SK-N-SH (cell line): ENCODE results near the gene SHLD1. TPM values are rescaled to one million over a fixed set of nuclear protein-coding genes. Genes with fewer than 3 reads are reported as not detected.

Experiments
- CTCF ChIA-PET: fragments of 300-600, 350-600 bp; formaldehyde crosslinking; extraction: SDS; loops from one replicate; lab custom pipeline; 2021; lab: Yijun Ruan, JAX
- POLR2A ChIA-PET: fragments of 350-600 bp; sonication (Branson Sonifier 250); formaldehyde crosslinking; extraction: SDS; loops from one replicate; lab custom pipeline; 2020; ENCODE audit warnings: antibody characterized with exemption, inconsistent platforms; lab: Yijun Ruan, JAX
- DNase-seq: peaks from one replicate; pipeline ENCODE4 v3.0.0; 2012
- H2AFZ ChIP-seq: fragments of 200-600 bp; sonication (generic); 2 replicates; pipeline ENCODE4 v1.8.1; 2016; ENCODE audit warnings: antibody characterized with exemption, mild to moderate bottlenecking, low read depth
- H3F3A ChIP-seq: fragments of 200-600 bp; sonication (generic); replicated peaks from 2 replicates; pipeline ENCODE3; 2016; ENCODE audit warnings: antibody characterized with exemption, mild to moderate bottlenecking; ENCODE audit not compliant: insufficient read depth
- H3K27ac ChIP-seq, 2 experiments: fragments of 200-500 bp in 1 of 2; fragments of 200-600 bp in 1 of 2; sonication (Bioruptor generic) in 1 of 2; sonication (generic), shearing (Covaris generic) in 1 of 2; 2 replicates each; pipeline versions ENCODE4 v1.5.1 to v1.6.1; 2014 to 2016; ENCODE audit warnings: low read depth in 2 of 2, inconsistent platforms in 1 of 2, low read length in 1 of 2, mild to moderate bottlenecking in 1 of 2, mixed read lengths in 1 of 2
- H3K27me3 ChIP-seq: fragments of 200-600 bp; sonication (generic), shearing (Covaris generic); 2 replicates; pipeline ENCODE4 v1.6.1; 2016; ENCODE audit warnings: mixed run types; ENCODE audit not compliant: insufficient read depth
- H3K36me3 ChIP-seq, 2 experiments: fragments of 200-500 bp in 1 of 2; fragments of 200-600 bp in 1 of 2; sonication (Bioruptor generic) in 1 of 2; sonication (generic) in 1 of 2; replicated peaks in 1 of 2; 2 replicates each; pipeline versions ENCODE3 to v1.5.1; 2014 to 2016; ENCODE audit warnings: low read length in 1 of 2, mild to moderate bottlenecking in 1 of 2; ENCODE audit not compliant: insufficient read depth in 2 of 2, control insufficient read depth in 1 of 2
- H3K4me1 ChIP-seq, 2 experiments: fragments of 200-500 bp in 1 of 2; fragments of 200-600 bp in 1 of 2; sonication (Bioruptor generic) in 1 of 2; sonication (generic), shearing (Covaris generic) in 1 of 2; 2 replicates each; pipeline versions ENCODE4 v1.5.1 to v1.6.1; 2014 to 2016; ENCODE audit warnings: low read depth in 1 of 2, low read length in 1 of 2, mixed run types in 1 of 2; ENCODE audit not compliant: insufficient read depth in 2 of 2, control insufficient read depth in 1 of 2
- H3K4me2 ChIP-seq: fragments of 200-600 bp; sonication (generic), shearing (Covaris generic); 2 replicates; pipeline ENCODE4 v1.6.1; 2017; ENCODE audit warnings: mixed run types
- H3K4me3 ChIP-seq, 2 experiments: fragments of 200-500 bp in 1 of 2; fragments of 200-600 bp in 1 of 2; sonication (Bioruptor generic) in 1 of 2; sonication (generic), shearing (Covaris generic) in 1 of 2; 2 replicates each; pipeline versions ENCODE4 v1.5.1 to v1.8.1; 2014 to 2016; ENCODE audit warnings: low read depth in 2 of 2, inconsistent platforms in 1 of 2, low read length in 1 of 2, mild to moderate bottlenecking in 1 of 2, mixed read lengths in 1 of 2, moderate library complexity in 1 of 2
- H3K79me2 ChIP-seq: fragments of 200-600 bp; sonication (generic); 2 replicates; pipeline ENCODE4 v1.8.1; 2017; ENCODE audit warnings: mild to moderate bottlenecking; ENCODE audit not compliant: insufficient read depth
- H3K9ac ChIP-seq: fragments of 200-600 bp; sonication (generic); 2 replicates; pipeline ENCODE4 v1.6.1; 2017; ENCODE audit warnings: mixed run types
- H3K9me2 ChIP-seq: fragments of 200-600 bp; sonication (generic); 2 replicates; pipeline ENCODE4 v1.6.1; 2017; ENCODE audit warnings: mixed run types
- H3K9me3 ChIP-seq: fragments of 200-600 bp; sonication (generic); 2 replicates; pipeline ENCODE4 v1.6.1; 2017; ENCODE audit warnings: mixed run types, mild to moderate bottlenecking, moderate library complexity
- H4K20me1 ChIP-seq: fragments of 200-600 bp; sonication (generic); 2 replicates; pipeline ENCODE4 v1.6.1; 2017; ENCODE audit warnings: mild to moderate bottlenecking, mixed run types; ENCODE audit not compliant: insufficient read depth
- CHD2 ChIP-seq: fragments of 150-350 bp; IDR thresholded peaks from 2 replicates; pipeline ENCODE4 v1.6.1; 2018; ENCODE audit warnings: low read length; ENCODE audit not compliant: partially characterized antibody
- EP300 ChIP-seq, 2 experiments: IDR thresholded peaks; 2 replicates each; pipeline versions ENCODE4 v1.4.0 to v1.6.1; 2012; ENCODE audit warnings: borderline replicate concordance in 1 of 2, low read depth in 1 of 2, low read length in 1 of 2
- FOXJ3 ChIP-seq: sonication (generic); formaldehyde crosslinking; IDR thresholded peaks from 2 replicates; pipeline ENCODE4 v1.5.1; 2020; ENCODE audit warnings: mild to moderate bottlenecking, missing genetic modification reagents
- FOXM1 ChIP-seq: IDR thresholded peaks from 2 replicates; pipeline ENCODE4 v1.4.0; 2012; ENCODE audit warnings: low read depth, mild to moderate bottlenecking
- JUND ChIP-seq: IDR thresholded peaks from 2 replicates; pipeline ENCODE4 v1.4.0; 2012
- NFIC ChIP-seq: IDR thresholded peaks from 2 replicates; pipeline ENCODE4 v1.4.0; 2012; ENCODE audit warnings: borderline replicate concordance
- PBX3 ChIP-seq: IDR thresholded peaks from 2 replicates; pipeline ENCODE4; 2012
- POLR2AphosphoS5 ChIP-seq: IDR thresholded peaks from 2 replicates; pipeline ENCODE4 v1.6.1; 2012; ENCODE audit warnings: low read depth, low read length
- RAD21 ChIP-seq: IDR thresholded peaks from 2 replicates; pipeline ENCODE4 v1.6.1; 2012; ENCODE audit warnings: mild to moderate bottlenecking, low read length
- RCOR1 ChIP-seq: fragments of 150-350 bp; IDR thresholded peaks from 2 replicates; pipeline ENCODE4 v1.6.1; 2017; ENCODE audit warnings: antibody characterized with exemption, low read length
- YY1 ChIP-seq: IDR thresholded peaks from 2 replicates; pipeline ENCODE4 v1.4.0; 2012; ENCODE audit warnings: low read depth, mild to moderate bottlenecking
- WGBS: methylation state at CpG from one replicate; pipeline ENCODE4 v1.1.6; 2017; ENCODE audit warnings: low lambda C conversion rate; 5-methylcytosine and 5-hydroxymethylcytosine counted together
- polyA plus RNA-seq, 3 experiments: library from polyadenylated mRNA; depleted of rRNA; stranded (reverse); fragments of >200 nt; gene quantifications; 2 replicates each; pipeline ENCODE4 v1.2.3, GENCODE V29; 2012
- TF ChIP-seq, protein P1 (sequence below): IDR thresholded peaks from 2 replicates; pipeline ENCODE4 v1.4.0; 2012; ENCODE audit warnings: low read depth
- TF ChIP-seq, protein P2 (sequence below): fragments of 150-350 bp; IDR thresholded peaks from 2 replicates; pipeline ENCODE4 v1.6.1; 2017; ENCODE audit warnings: antibody characterized with exemption, low read length, low read depth, borderline replicate concordance
- TF ChIP-seq, protein P3 (sequence below): IDR thresholded peaks from 2 replicates; pipeline ENCODE4 v1.4.0; 2012; ENCODE audit warnings: low read depth, borderline replicate concordance

The SHLD1 gene
- polyA plus RNA-seq, 1 of the 3 experiments (the other 2 are of a cell fraction), result 4.5 TPM

GRCh38 chr20:5884465-5885335 lies 134.5 kb downstream of the SHLD1 start:
- ChIA-PET POLR2A (no interaction called here), CTCF (no interaction called here)
- Histone ChIP-seq H3K36me3 (no peaks in the 10 kb centered on the region), H3K27me3 (peaks cover 7% of the 10 kb centered on the region; the same call in 1 of the 2 replicates), H2AFZ (no peak overlapping the region), H3K4me1 (peaks cover 0 to 16% of the 10 kb centered on the region in 2 experiments; a peak in 2 of 4 replicates), H4K20me1 (no peaks in the 10 kb centered on the region), H3K9me2 (no peaks in the 10 kb centered on the region), H3K79me2 (no peaks in the 10 kb centered on the region), H3K9me3 (no peaks in the 10 kb centered on the region), H3F3A (no peaks in the 10 kb centered on the region), H3K4me3 (no peak overlapping the region), H3K9ac (no peak overlapping the region), H3K4me2 (no peak overlapping the region), H3K27ac (no peak overlapping the region)
- TF ChIP-seq, protein P1, sequence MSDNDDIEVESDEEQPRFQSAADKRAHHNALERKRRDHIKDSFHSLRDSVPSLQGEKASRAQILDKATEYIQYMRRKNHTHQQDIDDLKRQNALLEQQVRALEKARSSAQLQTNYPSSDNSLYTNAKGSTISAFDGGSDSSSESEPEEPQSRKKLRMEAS, result no peak
- 55% methylated on average over 5 of the region's 8 CpGs for WGBS
- DNase-seq, result no peak

DNA sequence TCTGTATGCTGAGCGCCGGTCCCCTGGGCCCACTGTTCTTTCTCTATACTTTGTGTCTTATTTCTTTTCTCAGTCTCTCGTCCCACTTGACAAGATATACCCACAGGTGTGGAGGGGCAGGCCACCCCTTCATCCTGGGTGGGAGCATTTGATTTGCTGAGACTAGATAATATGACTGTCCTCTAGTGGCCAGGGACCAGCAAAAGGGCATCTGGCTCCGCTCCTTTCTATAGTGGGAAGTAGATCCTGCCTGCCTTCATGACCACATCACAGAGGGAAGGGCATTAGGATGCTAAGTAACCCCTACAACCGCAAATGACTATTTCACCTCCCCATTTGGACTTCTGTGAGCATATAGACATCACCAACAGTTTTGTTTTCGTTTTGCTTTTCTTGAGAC lies 135.7 kb downstream of the SHLD1 start:
- Histone ChIP-seq H3K9me2 (no peaks in the 10 kb centered on the region), H3K79me2 (no peaks in the 10 kb centered on the region), H3K4me3 (no peak overlapping the region), H3K4me1 (peaks cover 0 to 16% of the 10 kb centered on the region in 2 experiments; a peak in 2 of 4 replicates), H3K9ac (no peak overlapping the region), H3K36me3 (no peaks in the 10 kb centered on the region), H4K20me1 (no peaks in the 10 kb centered on the region), H3K4me2 (no peak overlapping the region), H2AFZ (no peak overlapping the region), H3K9me3 (no peaks in the 10 kb centered on the region), H3K27ac (no peak overlapping the region), H3F3A (no peaks in the 10 kb centered on the region), H3K27me3 (peaks cover 7% of the 10 kb centered on the region; the same call in 1 of the 2 replicates)
- TF ChIP-seq RAD21 (peak; percentile 12; the same call in 1 of the 2 replicates), POLR2AphosphoS5 (no peak)
- WGBS, result 68% methylated on average over 6 of the region's 6 CpGs
- ChIA-PET CTCF (no interaction called here), POLR2A (no interaction called here)
- no peak for DNase-seq

GRCh38 chr20:5886788-5887187 lies 136.6 kb downstream of the SHLD1 start:
- no peak overlapping the region for H3K4me2 ChIP-seq
- ChIA-PET POLR2A (no interaction called here), CTCF (interaction anchor here (0.7 to 1.5 kb wide), 3 partner anchors 13 to 80 kb away, joined by 3 read pairs; no protein-coding TSS in a partner anchor)
- no peaks in the 10 kb centered on the region for H3K9me2 ChIP-seq
- H3K4me1 ChIP-seq, result peaks cover 0 to 16% of the 10 kb centered on the region in 2 experiments; a peak in 2 of 4 replicates
- TF ChIP-seq RAD21, result no peak
- TF ChIP-seq FOXJ3 (CRISPR knock-in tag), result no peak
- no peak for TF ChIP-seq YY1
- TF ChIP-seq JUND, result no peak
- no peak for TF ChIP-seq EP300 (IDR thresholded peaks at IDR 0.05; ENCODE audit: borderline replicate concordance in 1 of 2, low read depth in 1 of 2, low read length in 1 of 2)
- TF ChIP-seq, protein P2, sequence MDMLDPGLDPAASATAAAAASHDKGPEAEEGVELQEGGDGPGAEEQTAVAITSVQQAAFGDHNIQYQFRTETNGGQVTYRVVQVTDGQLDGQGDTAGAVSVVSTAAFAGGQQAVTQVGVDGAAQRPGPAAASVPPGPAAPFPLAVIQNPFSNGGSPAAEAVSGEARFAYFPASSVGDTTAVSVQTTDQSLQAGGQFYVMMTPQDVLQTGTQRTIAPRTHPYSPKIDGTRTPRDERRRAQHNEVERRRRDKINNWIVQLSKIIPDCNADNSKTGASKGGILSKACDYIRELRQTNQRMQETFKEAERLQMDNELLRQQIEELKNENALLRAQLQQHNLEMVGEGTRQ, result no peak
- no peak for TF ChIP-seq RCOR1
- TF ChIP-seq FOXM1, result no peak
- TF ChIP-seq NFIC, result no peak
- TF ChIP-seq, protein P3, sequence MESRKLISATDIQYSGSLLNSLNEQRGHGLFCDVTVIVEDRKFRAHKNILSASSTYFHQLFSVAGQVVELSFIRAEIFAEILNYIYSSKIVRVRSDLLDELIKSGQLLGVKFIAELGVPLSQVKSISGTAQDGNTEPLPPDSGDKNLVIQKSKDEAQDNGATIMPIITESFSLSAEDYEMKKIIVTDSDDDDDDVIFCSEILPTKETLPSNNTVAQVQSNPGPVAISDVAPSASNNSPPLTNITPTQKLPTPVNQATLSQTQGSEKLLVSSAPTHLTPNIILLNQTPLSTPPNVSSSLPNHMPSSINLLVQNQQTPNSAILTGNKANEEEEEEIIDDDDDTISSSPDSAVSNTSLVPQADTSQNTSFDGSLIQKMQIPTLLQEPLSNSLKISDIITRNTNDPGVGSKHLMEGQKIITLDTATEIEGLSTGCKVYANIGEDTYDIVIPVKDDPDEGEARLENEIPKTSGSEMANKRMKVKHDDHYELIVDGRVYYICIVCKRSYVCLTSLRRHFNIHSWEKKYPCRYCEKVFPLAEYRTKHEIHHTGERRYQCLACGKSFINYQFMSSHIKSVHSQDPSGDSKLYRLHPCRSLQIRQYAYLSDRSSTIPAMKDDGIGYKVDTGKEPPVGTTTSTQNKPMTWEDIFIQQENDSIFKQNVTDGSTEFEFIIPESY, result no peak
- TF ChIP-seq CHD2, result no peak
- no peak for TF ChIP-seq PBX3
- no peaks in the 10 kb centered on the region for H3K9me3 ChIP-seq
- 66% methylated on average over 4 of the region's 4 CpGs for WGBS
- 0 out of 4 replicates have a peak overlapping the region, but pooled peaks of 1 of the 2 experiments have one; percentile 11 for H3K27ac ChIP-seq
- no peak overlapping the region for H3K4me3 ChIP-seq
- H2AFZ ChIP-seq, result no peak overlapping the region
- H4K20me1 ChIP-seq, result no peaks in the 10 kb centered on the region
- H3F3A ChIP-seq, result no peaks in the 10 kb centered on the region
- no peak overlapping the region for H3K9ac ChIP-seq
- no peaks in the 10 kb centered on the region for H3K36me3 ChIP-seq
- no peak for DNase-seq
- no peaks in the 10 kb centered on the region for H3K79me2 ChIP-seq
- H3K27me3 ChIP-seq, result peaks cover 7% of the 10 kb centered on the region; the same call in 1 of the 2 replicates
